Activated CD8-positive, alpha-beta memory T cell treated with anti-CD3 and anti-CD28 coated beads for 4 hours (primary cell): Measurements from ENCODE around the gene TMEM117.
"Not testable (repeated sequence)": the region's sequence is repeated elsewhere in the genome, so short reads cannot be mapped to it uniquely, and the experiment has no call there.

ENCODE experiments used
- DNase-seq, 2 donors: peaks; one replicate each; pipeline ENCODE4 v3.0.0-alpha.2; 2020; ENCODE audit warnings: low read depth in 2 of 2

The TMEM117 gene

DNA sequence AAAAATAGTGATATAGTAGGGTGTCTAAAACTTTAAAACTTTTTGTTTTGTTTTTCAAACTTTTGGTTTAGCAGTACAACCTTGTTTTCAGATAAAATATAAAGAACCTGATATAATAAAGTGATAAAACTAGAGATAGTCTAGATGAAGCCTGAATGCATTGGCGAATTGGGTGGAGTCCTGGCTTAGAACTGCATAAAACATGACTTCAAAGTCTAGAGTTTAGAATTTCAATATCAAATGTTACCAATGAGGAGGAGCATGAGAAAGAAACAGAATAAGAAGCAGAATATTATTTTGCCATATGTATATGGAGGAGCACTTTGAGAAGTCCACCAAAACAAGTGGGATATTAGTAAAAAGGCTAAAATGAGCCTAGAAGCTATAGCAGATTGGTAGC lies 263.6 kb downstream of the TMEM117 start:
- DNase-seq, result no peak

DNA sequence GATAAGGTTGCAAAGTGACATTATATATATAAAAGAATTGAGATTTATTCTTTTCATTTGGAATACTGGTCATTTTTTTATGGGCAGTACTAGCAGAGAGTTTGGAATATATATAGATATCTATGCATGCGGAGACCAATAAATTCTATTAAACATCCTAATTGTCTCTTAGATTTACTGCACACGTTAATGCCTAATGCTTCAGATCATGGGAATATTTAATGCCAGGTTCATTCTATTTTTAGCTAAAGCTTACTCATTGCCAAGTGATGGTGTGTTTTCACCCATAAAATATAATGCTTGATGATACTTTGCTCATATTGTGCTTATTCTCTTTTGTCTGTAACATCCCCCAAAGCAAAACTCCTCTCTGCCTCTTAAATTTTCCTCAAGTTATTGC lies 264.4 kb downstream of the TMEM117 start:
- DNase-seq, result no peak

DNA sequence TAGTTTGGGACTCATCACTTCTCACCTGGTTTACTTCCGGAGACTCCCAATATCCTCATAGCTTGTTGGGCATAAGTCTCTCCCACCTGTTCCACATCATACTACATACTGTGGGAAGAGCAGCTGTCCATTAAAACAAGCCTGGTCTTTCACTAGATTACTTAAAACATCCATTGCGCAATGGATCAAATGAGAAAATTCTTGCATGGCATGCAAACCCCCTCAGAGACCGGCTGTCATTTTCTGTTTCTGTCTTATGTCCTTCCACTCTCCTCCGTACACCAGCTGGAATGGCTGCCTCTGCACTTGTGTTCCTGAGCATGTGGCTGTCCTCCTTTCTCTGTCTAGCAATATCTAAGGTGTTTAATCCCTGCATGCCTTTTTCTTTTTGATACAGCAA lies 265.6 kb downstream of the TMEM117 start:
- DNase-seq, result no peak

DNA sequence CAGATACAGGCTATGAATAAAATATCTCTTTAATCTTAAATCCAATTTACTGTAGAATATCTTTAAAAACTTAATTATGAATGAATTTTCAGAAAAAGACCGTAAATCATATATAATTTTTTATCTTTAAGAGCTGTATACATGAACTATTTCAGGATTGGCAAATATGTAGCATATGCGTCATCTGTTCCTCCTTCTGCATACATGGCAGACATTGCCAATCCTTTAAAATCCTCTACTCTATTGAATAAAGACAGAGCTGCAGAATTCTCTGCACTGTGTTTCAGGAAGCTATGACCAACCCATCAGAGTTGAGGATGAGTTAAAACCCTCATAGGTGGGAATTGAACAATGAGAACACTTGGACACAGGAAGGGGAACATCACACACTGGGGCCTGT lies 279.0 kb downstream of the TMEM117 start:
- no peak for DNase-seq

DNA sequence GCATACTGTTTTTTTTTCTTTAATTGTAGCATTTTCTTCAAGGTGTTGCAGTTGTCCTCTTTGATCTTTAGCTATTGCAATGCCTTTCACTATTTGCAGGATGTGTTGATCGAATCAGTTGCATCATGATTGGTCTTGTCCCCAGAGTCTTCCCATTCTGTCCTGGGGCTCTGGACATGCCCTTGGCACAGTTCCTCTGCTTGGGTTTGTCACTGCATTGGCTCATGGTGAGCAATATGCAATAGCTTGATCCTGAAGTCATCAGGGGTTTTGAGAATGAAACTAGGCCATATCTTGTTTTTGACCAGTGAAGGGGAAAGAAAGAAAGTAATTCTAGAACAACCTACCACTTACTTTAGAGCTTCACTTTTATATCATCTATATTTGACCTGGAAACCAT lies 281.5 kb downstream of the TMEM117 start:
- DNase-seq, result no peak

DNA sequence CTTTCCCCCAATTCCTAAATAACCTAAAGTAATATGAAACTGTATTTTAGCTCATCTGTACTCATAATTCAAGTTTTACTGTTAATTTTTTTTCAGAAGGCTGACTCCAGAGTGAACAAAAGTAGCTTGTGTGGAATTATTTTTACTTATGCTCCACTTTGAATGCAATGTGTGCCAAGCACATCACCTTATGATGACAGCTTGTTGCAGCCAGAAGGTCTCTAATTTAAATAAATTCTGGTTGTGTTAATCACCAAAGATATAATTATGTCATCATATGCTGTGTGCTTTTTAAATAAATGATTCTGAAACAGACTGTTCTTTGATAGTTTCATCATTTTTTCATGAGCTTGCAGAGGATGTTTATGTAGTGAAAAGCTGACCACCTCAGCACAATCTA lies 283.1 kb downstream of the TMEM117 start:
- DNase-seq, result no peak

DNA sequence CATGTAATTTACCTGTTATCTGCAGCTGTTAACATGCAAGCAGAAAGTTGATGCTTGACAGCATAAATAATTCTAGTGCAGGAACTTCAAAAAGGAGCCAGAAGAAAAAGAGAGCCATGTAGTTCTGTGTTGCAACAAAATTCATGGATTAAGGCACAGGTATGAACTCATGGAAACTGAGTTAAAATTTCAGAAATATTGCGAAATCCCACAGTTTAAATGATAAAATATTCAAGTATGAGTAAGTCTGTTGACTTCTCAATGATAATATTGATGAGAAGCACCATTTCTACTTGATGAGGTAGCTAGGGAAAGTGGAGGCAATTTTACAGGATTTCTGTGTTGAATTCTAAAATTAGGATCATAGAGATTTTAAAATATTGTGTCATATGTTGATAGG lies 290.9 kb downstream of the TMEM117 start:
- no peak for DNase-seq

DNA sequence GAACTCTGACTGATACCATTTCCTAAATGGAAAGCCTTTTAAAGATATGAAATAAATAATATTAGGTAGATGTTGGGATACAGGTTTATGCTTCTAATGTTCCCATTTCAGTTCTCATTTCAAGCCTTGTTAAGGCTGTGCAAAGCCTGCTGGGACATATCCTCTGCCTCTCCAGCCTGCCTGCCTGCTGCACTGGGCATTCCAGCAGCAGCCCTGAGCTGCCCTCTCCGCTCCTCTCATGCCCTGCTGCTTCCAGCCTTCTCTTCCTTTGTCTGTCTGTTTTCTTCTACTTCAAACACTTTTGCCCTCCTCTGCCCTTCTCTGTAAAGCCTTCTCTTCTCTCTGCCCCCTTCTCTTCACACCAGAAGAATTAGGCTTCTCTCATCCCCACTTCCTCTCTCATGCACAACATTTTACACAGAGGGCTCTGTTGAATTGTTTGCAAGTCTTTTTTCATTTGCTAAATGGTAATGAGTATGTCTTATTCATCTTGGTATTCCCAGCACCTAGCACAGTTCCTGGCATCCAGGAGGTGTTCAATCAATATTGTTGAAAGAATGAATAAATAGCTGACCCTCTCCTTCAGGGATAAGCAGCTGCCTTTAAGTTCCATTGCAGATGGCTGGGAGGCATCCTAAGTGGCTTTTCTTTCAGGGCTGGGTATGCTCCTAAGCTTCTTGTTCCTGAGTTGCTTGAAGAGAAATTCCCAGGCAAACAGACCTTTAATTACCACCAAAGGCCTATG lies 292.3 kb downstream of the TMEM117 start:
- DNase-seq, result no peak

DNA sequence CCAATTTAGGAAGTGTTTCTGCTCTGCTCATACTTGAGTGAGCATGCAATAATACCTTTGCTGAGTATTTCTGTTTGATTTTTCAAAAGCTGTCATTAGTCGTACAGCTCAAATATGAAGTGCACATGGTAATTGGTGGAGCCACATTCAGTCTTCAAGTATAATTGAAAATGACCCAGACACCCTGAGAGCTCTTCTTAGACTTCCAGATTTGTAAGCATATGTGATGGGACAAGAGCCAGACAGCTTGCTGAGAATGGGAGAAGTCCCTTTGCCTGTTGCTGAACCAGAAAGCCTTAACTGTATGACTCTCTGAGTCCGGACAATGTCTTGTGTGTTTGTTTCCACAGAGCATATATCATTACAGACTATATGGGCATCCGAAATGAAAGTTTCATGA lies 307.3 kb downstream of the TMEM117 start:
- no peak for DNase-seq

DNA sequence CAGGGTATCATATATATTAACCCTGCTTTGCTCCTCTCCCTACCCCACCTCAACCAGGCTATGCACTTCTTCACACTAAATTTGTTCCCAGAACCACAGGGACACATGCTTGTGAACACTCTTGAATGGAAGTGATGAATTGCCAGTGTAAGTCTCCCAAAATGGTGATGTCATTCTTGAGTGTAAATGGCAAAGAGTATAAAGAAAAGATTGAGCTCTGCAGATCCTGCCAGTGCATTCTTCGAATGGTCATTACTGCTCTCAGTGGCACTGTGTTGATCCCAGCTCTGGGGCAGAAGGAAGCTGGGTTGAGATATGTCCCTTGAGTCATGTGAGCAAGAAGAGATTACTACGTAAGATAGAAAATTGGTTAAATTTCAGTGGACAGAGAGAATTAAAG lies 313.1 kb downstream of the TMEM117 start:
- no peak for DNase-seq

DNA sequence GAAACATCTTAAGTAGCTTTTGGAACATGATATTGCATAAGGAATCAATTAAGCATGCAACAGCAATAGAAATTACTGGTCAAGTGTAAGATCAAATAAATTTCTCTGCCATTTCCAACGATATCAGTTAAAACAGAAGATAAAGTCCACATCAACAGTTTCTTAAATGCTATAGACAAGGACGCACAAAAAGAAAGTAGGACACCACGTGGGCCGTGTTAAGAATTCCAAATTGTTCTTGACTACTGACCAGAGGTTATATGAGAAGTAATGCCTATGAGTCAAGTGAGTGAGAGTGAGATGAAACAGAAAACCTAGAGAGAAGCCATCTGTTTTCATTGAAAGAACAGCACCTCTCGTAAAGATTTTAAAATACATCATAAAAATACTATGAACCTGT lies 318.2 kb downstream of the TMEM117 start:
- no peak for DNase-seq

DNA sequence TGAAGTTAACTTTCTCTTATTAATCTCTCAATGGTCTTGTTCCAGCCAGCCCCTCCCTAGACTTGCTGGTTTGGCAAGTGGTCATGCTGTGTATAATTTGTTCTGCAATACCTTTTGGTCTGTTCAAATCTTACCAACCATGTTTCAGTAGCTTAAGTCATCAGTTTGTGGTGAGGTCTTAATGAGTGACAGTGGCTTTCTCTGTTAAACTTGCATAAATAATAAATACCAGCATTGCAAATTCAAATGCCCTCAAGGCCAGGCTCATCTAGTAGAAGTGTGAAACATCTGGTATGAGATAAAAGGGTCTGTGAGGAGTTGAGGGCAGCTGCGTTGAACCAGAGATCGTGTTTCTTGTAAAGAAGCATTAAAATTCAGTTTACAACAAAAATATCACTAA lies 319.5 kb downstream of the TMEM117 start:
- DNase-seq, result no peak

DNA sequence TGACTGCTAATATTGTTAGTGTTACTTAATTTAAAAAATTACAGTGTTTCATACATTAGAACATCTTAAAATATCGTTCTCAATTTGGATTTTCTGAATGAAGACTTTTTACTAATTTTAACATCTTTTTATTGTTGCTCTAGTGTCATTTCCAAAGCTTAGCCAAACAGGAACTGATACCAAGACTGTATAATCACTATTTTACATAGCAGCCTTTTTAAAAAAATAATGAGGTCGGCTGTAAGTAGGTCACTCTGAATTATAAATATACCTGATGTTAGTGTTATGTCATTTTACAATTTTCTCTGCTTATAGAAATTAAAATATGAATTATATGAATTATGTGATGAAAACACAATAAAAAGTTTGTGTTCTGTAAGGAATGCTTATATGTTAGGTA lies 321.5 kb downstream of the TMEM117 start:
- no peak for DNase-seq

DNA sequence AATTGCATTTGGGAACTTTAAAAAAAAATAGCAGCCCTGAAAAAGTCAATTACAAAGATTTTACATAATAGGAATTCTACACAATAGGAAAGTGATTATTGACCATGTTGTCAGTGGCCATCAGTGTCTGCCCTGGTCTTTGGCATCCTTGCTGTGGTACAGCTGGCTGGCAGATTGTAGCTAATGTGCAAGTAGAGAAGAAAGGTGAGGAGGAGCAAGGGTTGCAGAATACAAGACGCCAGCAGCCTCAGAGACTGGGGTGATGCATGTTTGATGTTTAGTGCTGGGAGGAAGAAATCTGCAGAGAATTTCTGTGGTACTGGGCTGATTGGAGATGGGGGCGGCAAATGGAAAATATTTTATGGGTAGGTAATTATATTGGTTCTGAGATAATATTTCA lies 322.9 kb downstream of the TMEM117 start:
- DNase-seq, result no peak

DNA sequence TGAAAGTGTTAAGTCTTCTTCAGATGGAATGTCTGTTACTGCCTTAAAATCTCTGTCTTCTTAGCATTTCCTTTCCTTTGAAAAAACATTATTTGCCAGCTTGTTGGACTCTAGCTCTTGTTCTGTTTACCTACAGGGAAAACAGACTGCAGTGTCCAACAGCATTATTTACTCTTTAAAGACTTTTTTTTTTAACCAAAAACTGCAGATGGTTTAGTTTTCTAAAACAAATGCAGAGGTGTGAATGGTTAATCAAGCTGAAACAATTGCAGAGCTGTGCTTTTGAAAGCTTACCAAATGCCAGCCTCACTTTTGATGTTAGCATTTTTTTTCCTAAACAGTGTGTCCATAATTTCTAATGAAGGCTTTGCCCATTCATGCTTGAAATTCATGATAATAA lies 323.3 kb downstream of the TMEM117 start:
- DNase-seq, result no peak

DNA sequence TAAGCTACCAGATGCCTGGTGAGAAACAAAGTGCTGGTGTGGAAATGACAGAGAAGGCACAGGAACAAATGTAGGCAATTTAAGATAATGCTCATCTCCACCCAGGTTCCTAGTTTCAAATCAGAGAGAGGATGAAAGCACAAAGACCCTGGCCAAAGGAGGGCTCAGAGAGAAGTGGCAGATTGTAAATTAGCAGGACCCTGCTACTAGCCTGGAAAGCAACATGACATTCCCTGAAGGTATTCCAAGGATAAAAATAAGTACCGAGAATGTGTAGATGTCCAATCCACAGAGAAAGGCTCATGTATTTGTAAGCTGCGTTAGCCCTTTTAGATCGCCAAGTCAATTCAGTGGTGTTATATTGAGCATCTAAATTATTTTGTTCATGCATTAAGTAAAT lies 324.0 kb downstream of the TMEM117 start:
- DNase-seq, result no peak

DNA sequence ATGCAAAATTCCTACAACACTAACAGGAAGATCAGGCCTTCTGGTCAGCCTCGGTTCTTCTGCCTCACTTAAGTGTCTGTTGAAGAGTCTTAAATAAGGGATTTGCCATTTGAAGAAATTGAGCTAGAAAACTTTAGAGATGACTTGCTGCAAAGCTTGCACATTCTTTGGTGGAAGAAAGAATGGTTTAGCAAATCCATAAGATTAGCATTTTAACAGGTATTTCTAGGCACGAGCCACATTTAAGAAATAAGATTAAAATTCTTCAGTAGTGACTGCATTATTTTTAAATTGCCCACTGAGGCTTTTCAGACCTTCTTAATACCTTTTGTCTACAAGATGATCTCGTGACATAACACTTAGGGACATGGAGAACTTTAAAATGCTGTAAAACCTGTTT lies 327.1 kb downstream of the TMEM117 start:
- DNase-seq, result no peak

DNA sequence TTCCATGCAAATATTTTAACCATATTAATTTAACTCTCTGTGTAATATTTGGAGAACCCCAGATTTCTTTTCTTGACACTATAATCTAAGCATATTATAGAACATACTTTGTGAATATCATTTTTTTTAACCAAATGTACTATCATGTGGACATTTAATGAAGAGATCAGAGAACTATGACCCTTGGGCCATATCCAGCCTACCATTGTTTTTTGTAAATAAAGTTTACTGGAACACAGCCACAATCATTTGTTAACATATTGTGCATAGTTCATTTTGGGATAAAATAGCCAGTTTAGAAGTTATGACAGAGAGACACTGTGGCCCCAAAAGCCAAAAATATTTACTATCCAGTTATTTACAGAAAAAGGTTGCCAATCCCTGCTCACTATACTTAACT lies 338.2 kb downstream of the TMEM117 start:
- no peak for DNase-seq

DNA sequence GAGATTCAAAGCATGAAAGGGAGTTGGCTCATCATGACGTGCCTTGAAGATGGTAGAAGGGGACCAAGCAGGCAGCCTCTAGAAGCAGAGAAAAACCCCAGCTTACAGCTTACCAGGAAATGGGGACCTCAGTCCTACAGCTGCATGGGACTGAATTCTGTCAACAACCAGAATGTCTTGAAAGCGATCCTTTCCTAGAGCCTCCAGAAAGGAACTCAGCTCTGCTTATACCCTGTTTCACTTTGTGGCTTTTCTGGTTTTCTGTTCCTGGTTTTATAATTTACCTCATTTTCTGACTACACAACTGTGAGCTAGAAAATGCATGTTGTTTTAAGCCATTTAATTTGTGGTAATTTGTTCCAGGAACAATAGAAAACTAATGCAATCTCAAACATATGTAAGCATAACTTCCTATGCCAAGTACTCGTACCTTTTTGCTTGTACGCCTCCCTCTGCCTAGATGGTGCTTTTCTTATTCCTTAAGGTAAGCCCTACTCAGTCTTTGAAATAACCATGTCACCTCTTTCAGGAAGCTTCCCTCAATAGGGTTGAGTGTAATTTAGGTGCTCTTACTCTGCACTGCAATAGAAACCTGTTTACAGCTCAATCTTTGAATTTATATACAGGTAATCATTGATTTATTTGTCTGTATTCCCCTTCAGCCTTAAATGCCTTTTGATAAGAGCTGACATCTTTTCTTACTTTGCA lies 348.8 kb downstream of the TMEM117 start:
- DNase-seq, result no peak

DNA sequence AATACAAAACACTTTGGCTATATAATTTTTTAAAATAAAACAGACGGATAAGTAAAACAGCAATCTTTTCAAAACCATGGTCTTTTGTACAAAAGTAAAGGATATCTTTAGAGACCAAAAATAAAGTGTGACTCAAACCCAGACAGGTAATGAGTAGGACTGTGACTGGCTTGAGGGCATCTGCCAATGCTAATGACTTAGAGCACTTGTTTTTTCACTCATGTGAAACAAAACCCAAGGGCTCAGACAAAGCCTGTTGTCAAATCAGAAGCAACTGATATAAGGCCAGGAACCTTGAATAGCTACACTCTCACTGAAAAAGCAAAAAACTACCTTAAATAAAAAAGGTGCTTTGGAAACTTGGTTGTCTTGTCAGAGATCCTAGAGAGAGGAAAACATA lies 357.4 kb downstream of the TMEM117 start:
- DNase-seq, result no peak

DNA sequence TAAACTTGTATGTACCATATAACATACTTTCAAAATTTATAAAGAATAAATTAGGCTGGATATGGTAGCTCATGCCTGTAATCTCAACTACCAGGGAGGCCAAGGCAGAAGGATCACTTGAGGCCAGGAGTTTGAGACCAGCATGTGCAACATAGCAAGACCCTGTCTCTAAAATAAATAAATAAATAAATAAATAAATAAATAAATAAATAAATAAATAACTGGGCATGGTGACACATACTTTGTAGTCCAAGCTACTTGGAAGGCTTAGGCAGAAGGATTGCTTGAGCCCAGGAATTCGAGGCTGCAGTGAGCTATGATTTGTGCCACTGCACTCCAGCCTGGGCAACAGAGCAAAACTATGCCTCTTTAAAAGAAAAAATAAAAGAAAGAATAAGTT lies 359.8 kb downstream of the TMEM117 start:
- DNase-seq, result not testable (repeated sequence)

DNA sequence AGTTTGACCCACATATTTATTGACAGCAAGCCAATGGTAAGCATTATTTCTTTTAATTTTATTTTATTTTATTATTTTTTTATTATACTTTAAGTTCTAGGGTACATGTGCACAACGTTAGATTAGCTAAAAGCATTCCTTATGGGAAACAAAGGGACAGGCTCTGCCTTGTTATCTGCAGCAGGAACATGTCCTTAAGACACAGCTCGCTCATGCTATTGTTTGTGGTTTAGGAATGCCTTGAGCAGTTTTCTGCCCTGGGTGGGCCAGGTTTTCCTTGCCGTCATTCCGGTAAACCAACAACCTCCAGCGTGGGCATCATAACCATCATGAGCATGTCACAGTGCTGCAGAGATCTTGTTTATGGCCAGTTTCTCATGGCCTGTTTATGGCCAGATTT lies 370.2 kb downstream of the TMEM117 start:
- DNase-seq, result no peak

DNA sequence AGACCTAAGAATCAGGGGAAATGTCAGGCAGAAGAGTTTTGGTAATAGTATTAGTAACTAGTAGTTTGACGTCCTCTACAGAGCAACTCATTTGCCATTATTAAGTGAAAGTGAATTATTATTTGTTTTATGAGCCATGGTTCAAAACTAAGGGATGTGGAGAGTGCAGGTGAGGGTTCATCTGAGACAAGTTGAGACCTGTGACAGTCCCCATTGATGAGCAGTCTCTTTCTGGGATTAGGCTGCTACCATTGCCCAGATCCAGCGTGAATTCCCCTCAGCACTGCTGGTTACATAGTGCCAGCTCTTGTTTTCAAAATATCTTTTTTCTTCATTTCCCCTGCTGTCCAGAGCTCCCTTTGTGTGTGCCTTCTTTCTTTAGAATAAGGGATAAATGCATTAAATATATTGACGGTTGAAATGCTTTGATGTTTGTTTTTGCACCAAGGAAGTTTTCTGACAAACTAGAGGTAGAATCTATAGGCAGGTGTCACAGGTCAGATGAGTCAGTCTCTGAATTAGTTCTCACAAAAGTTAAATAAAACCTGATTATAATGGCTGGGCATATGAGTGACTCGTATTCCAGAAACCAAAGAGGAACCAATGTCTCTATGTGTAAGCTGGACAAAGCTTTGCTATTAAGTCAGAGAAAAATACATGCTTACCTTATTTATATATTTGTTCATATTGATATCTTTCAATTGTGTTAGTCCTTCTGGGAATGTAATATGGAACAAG lies 381.4 kb downstream of the TMEM117 start:
- no peak for DNase-seq
